HG03159 (cell line): ENCODE data around the gene ACTL7A.
"Not testable (repeated sequence)": the region's sequence is repeated elsewhere in the genome, so short reads cannot be mapped to it uniquely, and the experiment has no call there.

Source experiments
- ATAC-seq: cut with Tn5 transposase; IDR thresholded peaks from one replicate; pipeline ENCODE4 v1.9.1; 2021; ENCODE audit warnings: mild to moderate bottlenecking, moderate library complexity; ENCODE audit not compliant: unreplicated experiment

Gene ACTL7A

GRCh38 chr9:108876425-108876824, 14.4 kb downstream of the ACTL7A start:
- ATAC-seq, result no peak

- ATAC-seq, result no peak
Measured at GRCh38 chr9:108877524-108877923, 15.5 kb downstream of the ACTL7A start.

- no peak for ATAC-seq
Measured at GRCh38 chr9:108880738-108881316, 18.8 kb downstream of the ACTL7A start.

GRCh38 chr9:108882052-108882888, 20.2 kb downstream of the ACTL7A start:
- ATAC-seq, result no peak

- ATAC-seq, result no peak
Measured at GRCh38 chr9:108883085-108883484, 21.0 kb downstream of the ACTL7A start.

- no peak for ATAC-seq
Measured at GRCh38 chr9:108884701-108885100, 22.6 kb downstream of the ACTL7A start.

- ATAC-seq, result peak; percentile 99
Measured at GRCh38 chr9:108885643-108886348, 23.7 kb downstream of the ACTL7A start.

GRCh38 chr9:108886594-108887271, 24.7 kb downstream of the ACTL7A start:
- ATAC-seq, result not testable (repeated sequence)

- ATAC-seq, result no peak
Measured at GRCh38 chr9:108889649-108890067, 27.6 kb downstream of the ACTL7A start.

- ATAC-seq, result no peak
Measured at GRCh38 chr9:108894225-108894997, 32.3 kb downstream of the ACTL7A start.

GRCh38 chr9:108897324-108898096, 35.4 kb downstream of the ACTL7A start:
- no peak for ATAC-seq

- not testable (repeated sequence) for ATAC-seq
Measured at GRCh38 chr9:108899023-108899695, 37.1 kb downstream of the ACTL7A start.

GRCh38 chr9:108900176-108900575, 38.1 kb downstream of the ACTL7A start:
- ATAC-seq, result no peak

- ATAC-seq, result no peak
Measured at GRCh38 chr9:108903420-108904103, 41.5 kb downstream of the ACTL7A start.

GRCh38 chr9:108904161-108904560, 42.1 kb downstream of the ACTL7A start:
- no peak for ATAC-seq

GRCh38 chr9:108905494-108905893, 43.4 kb downstream of the ACTL7A start:
- no peak for ATAC-seq

- ATAC-seq, result no peak
Measured at GRCh38 chr9:108910402-108910801, 48.3 kb downstream of the ACTL7A start.

GRCh38 chr9:108910914-108911313, 48.8 kb downstream of the ACTL7A start:
- ATAC-seq, result no peak

GRCh38 chr9:108911820-108912219, 49.8 kb downstream of the ACTL7A start:
- no peak for ATAC-seq
